OCI-LY1 (cell line): ENCODE measurements around the gene DNAJB8.

Source experiments
- EZH2 ChIP-seq: fragments of 200-600 bp; sonication (generic), shearing (Covaris generic); IDR thresholded peaks from 2 replicates; pipeline ENCODE4 v1.8.0; 2017; ENCODE audit warnings: borderline replicate concordance, mixed run types, mild to moderate bottlenecking, antibody characterized with exemption, low read length, moderate library complexity, mixed read lengths
- TF ChIP-seq, protein P1 (sequence below): fragments of 200-600 bp; sonication (generic), shearing (Covaris generic); IDR thresholded peaks from 2 replicates; pipeline ENCODE4 v1.5.1; 2017; ENCODE audit warnings: mild to moderate bottlenecking, antibody characterized with exemption, low read length, moderate library complexity, mixed read lengths

- TF ChIP-seq, protein P1, sequence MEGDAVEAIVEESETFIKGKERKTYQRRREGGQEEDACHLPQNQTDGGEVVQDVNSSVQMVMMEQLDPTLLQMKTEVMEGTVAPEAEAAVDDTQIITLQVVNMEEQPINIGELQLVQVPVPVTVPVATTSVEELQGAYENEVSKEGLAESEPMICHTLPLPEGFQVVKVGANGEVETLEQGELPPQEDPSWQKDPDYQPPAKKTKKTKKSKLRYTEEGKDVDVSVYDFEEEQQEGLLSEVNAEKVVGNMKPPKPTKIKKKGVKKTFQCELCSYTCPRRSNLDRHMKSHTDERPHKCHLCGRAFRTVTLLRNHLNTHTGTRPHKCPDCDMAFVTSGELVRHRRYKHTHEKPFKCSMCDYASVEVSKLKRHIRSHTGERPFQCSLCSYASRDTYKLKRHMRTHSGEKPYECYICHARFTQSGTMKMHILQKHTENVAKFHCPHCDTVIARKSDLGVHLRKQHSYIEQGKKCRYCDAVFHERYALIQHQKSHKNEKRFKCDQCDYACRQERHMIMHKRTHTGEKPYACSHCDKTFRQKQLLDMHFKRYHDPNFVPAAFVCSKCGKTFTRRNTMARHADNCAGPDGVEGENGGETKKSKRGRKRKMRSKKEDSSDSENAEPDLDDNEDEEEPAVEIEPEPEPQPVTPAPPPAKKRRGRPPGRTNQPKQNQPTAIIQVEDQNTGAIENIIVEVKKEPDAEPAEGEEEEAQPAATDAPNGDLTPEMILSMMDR: no peak
- no peak for TF ChIP-seq EZH2
Observed at GRCh38 chr3:128429275-128429674, 37.4 kb downstream of the DNAJB8 start.
